Caco-2 (cell line): ENCODE measurements around the gene ATXN10. TPM values are rescaled to one million over a fixed set of nuclear protein-coding genes. Genes with fewer than 3 reads are reported as not detected.

Experiments
- BruUV-seq: library from RNA; stranded (reverse); fragments of 400-500 nt; replicated peaks from 2 replicates; lab custom pipeline; 2021; lab: Mats Ljungman, UMichigan
- CTCF ChIA-PET: fragments of 300-600 bp; sonication (Branson Sonifier 250); formaldehyde crosslinking; loops from one replicate; lab custom pipeline; 2022; ENCODE audit warnings: antibody characterized with exemption; lab: Charles Lee
- POLR2A ChIA-PET: fragments of 300-600 bp; sonication (Branson Sonifier 250); formaldehyde crosslinking; loops from one replicate; lab custom pipeline; 2022; ENCODE audit warnings: antibody characterized with exemption; lab: Charles Lee
- DNase-seq, 2 experiments: peaks; one replicate each; pipeline versions ENCODE4 v3.0.0 to v3.0.0-alpha.2; 2020 to 2022
- H3K27me3 ChIP-seq: replicated peaks from 2 replicates; pipeline ENCODE4 v1.6.0; 2011; ENCODE audit warnings: low read length; ENCODE audit not compliant: control insufficient read depth, insufficient read depth
- H3K36me3 ChIP-seq: 2 replicates; pipeline ENCODE4 v1.5.1; 2011; ENCODE audit warnings: low read length; ENCODE audit not compliant: control insufficient read depth, insufficient read depth
- H3K4me1 ChIP-seq: fragments of 250-450 bp; sonication (Bioruptor Pico); 2 replicates; pipeline ENCODE4 v1.5.1; 2020; ENCODE audit warnings: mild to moderate bottlenecking
- H3K4me3 ChIP-seq: 2 replicates; pipeline ENCODE4 v1.5.1; 2011; ENCODE audit warnings: low read depth, mild to moderate bottlenecking, control low read depth, low read length
- H3K9me3 ChIP-seq: fragments of 250-450 bp; sonication (Bioruptor Pico); 2 replicates; pipeline ENCODE4 v1.5.1; 2020; ENCODE audit warnings: mild to moderate bottlenecking, moderate library complexity
- H3K27ac Mint-ChIP-seq: one replicate; pipeline ENCODE4 v1.8.0; 2022; ENCODE audit warnings: mixed read lengths; ENCODE audit not compliant: unreplicated experiment
- H3K27me3 Mint-ChIP-seq: one replicate; pipeline ENCODE4 v1.8.0; 2022; ENCODE audit warnings: mixed read lengths; ENCODE audit not compliant: insufficient read depth, unreplicated experiment
- H3K36me3 Mint-ChIP-seq: one replicate; pipeline ENCODE4 v1.8.0; 2022; ENCODE audit warnings: mild to moderate bottlenecking, mixed read lengths; ENCODE audit not compliant: insufficient read depth, unreplicated experiment
- H3K4me1 Mint-ChIP-seq: one replicate; pipeline ENCODE4 v1.8.0; 2022; ENCODE audit warnings: low read depth, mixed read lengths; ENCODE audit not compliant: unreplicated experiment
- H3K4me3 Mint-ChIP-seq: one replicate; pipeline ENCODE4 v1.8.0; 2022; ENCODE audit warnings: mild to moderate bottlenecking, moderate library complexity, mixed read lengths; ENCODE audit not compliant: unreplicated experiment
- H3K9me3 Mint-ChIP-seq: one replicate; pipeline ENCODE4 v1.8.0; 2022; ENCODE audit warnings: mixed read lengths; ENCODE audit not compliant: unreplicated experiment
- intact Hi-C: fragments of 100-400 bp; cut with micrococcal nuclease; formaldehyde crosslinking; loops from one replicate; pipeline ENCODE4 v1.10.0; 2022; ENCODE audit not compliant: unreplicated experiment
- total RNA-seq: library from RNA; stranded (reverse); gene quantifications from 2 replicates; pipeline ENCODE4 v1.2.3, GENCODE V29; 2022
- TF ChIP-seq, protein P1 (sequence below), 2 experiments: fragments of 200-600 bp in 1 of 2; IDR thresholded peaks; 1 replicate in 1 of 2; 2 replicates in 1 of 2; pipeline versions ENCODE4 v1.5.1 to v1.8.0; 2011 to 2022; ENCODE audit warnings: antibody characterized with exemption in 1 of 2, control low read depth in 1 of 2, inconsistent platforms in 1 of 2, low read depth in 1 of 2, low read length in 1 of 2, mild to moderate bottlenecking in 1 of 2, moderate library complexity in 1 of 2; ENCODE audit not compliant: insufficient read depth in 1 of 2, severe bottlenecking in 1 of 2, unreplicated experiment in 1 of 2

Gene ATXN10
- total RNA-seq, 1 experiment from 2014 or later = 155 TPM

DNA sequence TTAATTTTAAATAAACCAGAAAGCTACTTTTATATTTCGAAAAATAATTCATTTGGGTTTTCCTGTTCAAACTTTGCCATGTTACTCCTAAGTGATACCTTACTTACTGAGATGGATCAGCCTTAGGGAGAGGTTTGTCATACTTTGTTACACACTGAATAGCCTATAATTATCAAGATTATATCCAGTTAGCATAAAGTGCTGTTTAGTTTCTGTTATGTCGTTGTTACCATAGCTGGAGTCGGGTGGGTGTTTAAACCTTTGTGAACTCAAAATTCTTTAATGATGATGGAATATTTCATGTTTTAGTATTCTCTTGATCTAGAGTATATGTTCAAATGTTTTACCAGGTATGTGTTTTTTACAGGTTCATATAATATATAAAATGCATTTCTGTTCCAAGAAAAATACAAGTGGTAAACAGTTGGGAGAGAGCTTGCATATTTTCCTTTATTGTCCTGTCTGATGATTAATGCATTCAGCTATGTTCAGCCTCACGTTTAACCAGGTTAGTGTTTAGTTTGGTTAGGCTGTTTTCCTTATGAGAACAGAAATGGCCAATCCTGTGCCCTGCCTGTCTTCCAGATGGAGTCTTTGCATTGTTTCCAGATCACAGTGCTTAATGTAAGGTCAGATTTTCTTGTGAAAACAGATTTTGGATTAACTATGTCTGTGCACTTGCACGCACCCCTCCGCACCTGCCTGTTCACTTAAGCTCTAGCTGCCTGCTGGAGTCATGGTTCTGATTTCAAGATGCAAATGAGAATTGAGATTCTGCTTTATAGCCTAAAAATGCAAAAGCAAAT, 105.6 kb downstream of the ATXN10 start:
- H3K27me3 ChIP-seq = no peaks in the 10 kb centered on the region
- no TSS peak for BruUV-seq
- H3K9me3 ChIP-seq = no peaks in the 10 kb centered on the region
- DNase-seq = no peak
- Mint-ChIP-seq H3K27ac (no peak overlapping the region), H3K9me3 (no peaks in the 10 kb centered on the region), H3K4me3 (no peak overlapping the region), H3K4me1 (peaks cover 10% of the 10 kb centered on the region), H3K27me3 (no peaks in the 10 kb centered on the region), H3K36me3 (peaks cover 17% of the 10 kb centered on the region)
- POLR2A ChIA-PET = no interaction called here
- peaks cover 5% of the 10 kb centered on the region; the same call in 1 of the 2 replicates for H3K4me1 ChIP-seq
- intact Hi-C loops = no loop called here
- TF ChIP-seq, protein P1, sequence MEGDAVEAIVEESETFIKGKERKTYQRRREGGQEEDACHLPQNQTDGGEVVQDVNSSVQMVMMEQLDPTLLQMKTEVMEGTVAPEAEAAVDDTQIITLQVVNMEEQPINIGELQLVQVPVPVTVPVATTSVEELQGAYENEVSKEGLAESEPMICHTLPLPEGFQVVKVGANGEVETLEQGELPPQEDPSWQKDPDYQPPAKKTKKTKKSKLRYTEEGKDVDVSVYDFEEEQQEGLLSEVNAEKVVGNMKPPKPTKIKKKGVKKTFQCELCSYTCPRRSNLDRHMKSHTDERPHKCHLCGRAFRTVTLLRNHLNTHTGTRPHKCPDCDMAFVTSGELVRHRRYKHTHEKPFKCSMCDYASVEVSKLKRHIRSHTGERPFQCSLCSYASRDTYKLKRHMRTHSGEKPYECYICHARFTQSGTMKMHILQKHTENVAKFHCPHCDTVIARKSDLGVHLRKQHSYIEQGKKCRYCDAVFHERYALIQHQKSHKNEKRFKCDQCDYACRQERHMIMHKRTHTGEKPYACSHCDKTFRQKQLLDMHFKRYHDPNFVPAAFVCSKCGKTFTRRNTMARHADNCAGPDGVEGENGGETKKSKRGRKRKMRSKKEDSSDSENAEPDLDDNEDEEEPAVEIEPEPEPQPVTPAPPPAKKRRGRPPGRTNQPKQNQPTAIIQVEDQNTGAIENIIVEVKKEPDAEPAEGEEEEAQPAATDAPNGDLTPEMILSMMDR (IDR thresholded peaks at IDR 0.05; ENCODE audit: insufficient read depth in 1 of 2, low read depth in 1 of 2, low read length in 1 of 2, severe bottlenecking in 1 of 2, unreplicated experiment in 1 of 2) = no peak
- no peaks in the 10 kb centered on the region for H3K36me3 ChIP-seq
- no peak overlapping the region for H3K4me3 ChIP-seq
- CTCF ChIA-PET = interaction anchor here (0.6 to 0.7 kb wide), 2 partner anchors 7 to 45 kb away, joined by 3 read pairs; no protein-coding TSS in a partner anchor

DNA sequence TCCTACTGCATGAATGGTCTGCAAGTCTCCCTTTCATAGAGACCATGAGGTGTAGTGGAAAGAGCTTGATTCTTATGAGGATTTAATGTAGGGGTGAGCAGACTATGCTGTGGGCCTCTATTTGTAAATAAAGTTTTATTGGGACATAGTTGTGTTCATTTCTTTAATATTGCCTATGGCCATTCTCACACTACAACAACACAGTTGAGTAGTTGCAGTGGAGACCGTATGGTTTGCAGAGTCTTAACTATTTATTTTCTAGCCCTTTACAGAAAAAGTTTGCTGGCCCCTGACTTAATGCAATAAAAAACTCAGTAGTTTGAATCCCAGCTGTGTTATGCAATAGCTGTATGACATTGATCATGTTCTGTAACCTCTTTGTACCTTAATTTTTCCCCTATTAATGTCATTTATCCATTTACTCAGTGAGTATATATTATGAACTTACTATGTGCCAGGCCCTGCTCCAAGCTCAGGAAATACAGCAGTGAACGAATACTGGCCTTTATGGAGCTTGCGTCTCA, 106.3 kb downstream of the ATXN10 start:
- Histone ChIP-seq H3K4me3 (no peak overlapping the region), H3K9me3 (no peaks in the 10 kb centered on the region), H3K27me3 (no peaks in the 10 kb centered on the region), H3K4me1 (peaks cover 5% of the 10 kb centered on the region; the same call in 1 of the 2 replicates), H3K36me3 (no peaks in the 10 kb centered on the region)
- H3K4me1 Mint-ChIP-seq = peaks cover 10% of the 10 kb centered on the region
- no peak overlapping the region for H3K4me3 Mint-ChIP-seq
- H3K36me3 Mint-ChIP-seq = peaks cover 12% of the 10 kb centered on the region
- TF ChIP-seq, protein P1 (IDR thresholded peaks at IDR 0.05; ENCODE audit: insufficient read depth in 1 of 2, low read depth in 1 of 2, low read length in 1 of 2, severe bottlenecking in 1 of 2, unreplicated experiment in 1 of 2) = no peak
- H3K27me3 Mint-ChIP-seq = no peaks in the 10 kb centered on the region
- intact Hi-C loops = no loop called here
- no peaks in the 10 kb centered on the region for H3K9me3 Mint-ChIP-seq
- H3K27ac Mint-ChIP-seq = no peak overlapping the region
- no peak for DNase-seq
- ChIA-PET CTCF (interaction anchor here (0.6 kb wide), 1 partner anchor 46 kb away, joined by 3 read pairs; no protein-coding TSS in a partner anchor), POLR2A (no interaction called here)
- BruUV-seq = no TSS peak

GRCh38 chr22:45781459-45781858, 109.8 kb downstream of the ATXN10 start:
- Mint-ChIP-seq H3K27ac (no peak overlapping the region), H3K4me3 (no peak overlapping the region), H3K9me3 (no peaks in the 10 kb centered on the region), H3K27me3 (no peaks in the 10 kb centered on the region), H3K4me1 (peaks cover 10% of the 10 kb centered on the region), H3K36me3 (peaks cover 6% of the 10 kb centered on the region)
- Histone ChIP-seq H3K4me1 (peaks cover 5% of the 10 kb centered on the region; the same call in 1 of the 2 replicates), H3K27me3 (no peaks in the 10 kb centered on the region), H3K36me3 (no peaks in the 10 kb centered on the region), H3K9me3 (no peaks in the 10 kb centered on the region), H3K4me3 (no peak overlapping the region)
- no peak for DNase-seq
- TF ChIP-seq, protein P1 (IDR thresholded peaks at IDR 0.05; ENCODE audit: insufficient read depth in 1 of 2, low read depth in 1 of 2, low read length in 1 of 2, severe bottlenecking in 1 of 2, unreplicated experiment in 1 of 2) = no peak
- ChIA-PET POLR2A (no interaction called here), CTCF (no interaction called here)
- intact Hi-C loops = no loop called here
- no TSS peak for BruUV-seq
